DMS53 treated with DMSO at 0.1 percent for 48 hours (cell line): ENCODE results near the gene SPATA21.

ENCODE experiments used
- DNase-seq: peaks from one replicate; lab custom pipeline; 2025; ENCODE audit not compliant: unreplicated experiment; lab: John Stamatoyannopoulos, UW

The SPATA21 gene

DNA sequence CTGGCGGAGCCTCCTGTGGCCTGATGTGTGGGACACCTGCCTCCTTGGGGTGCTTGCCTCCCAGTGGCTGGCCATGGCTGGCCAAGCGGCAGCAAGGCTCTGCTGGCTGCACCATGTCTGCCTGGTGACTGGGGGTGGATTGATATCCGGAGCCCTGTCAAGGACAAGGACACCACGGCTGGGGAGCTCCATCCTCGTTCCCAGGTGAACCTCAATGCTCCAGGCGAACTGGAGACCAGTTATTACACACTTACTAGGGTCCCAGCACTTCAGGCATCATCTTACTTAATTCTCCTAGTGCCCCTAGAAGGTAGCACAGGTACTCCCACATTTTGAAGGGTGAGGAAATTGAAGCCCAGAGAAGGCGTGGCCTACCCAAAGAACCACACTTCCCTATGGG lies 15.2 kb downstream of the SPATA21 start:
- DNase-seq: no peak

GRCh38 chr1:16421201-16421600 lies 16.0 kb downstream of the SPATA21 start:
- DNase-seq: no peak

GRCh38 chr1:16420424-16421118 lies 16.7 kb downstream of the SPATA21 start:
- no peak for DNase-seq

GRCh38 chr1:16418823-16419425 lies 18.3 kb downstream of the SPATA21 start:
- no peak for DNase-seq

GRCh38 chr1:16413191-16413590 lies 24.0 kb downstream of the SPATA21 start:
- no peak for DNase-seq

DNA sequence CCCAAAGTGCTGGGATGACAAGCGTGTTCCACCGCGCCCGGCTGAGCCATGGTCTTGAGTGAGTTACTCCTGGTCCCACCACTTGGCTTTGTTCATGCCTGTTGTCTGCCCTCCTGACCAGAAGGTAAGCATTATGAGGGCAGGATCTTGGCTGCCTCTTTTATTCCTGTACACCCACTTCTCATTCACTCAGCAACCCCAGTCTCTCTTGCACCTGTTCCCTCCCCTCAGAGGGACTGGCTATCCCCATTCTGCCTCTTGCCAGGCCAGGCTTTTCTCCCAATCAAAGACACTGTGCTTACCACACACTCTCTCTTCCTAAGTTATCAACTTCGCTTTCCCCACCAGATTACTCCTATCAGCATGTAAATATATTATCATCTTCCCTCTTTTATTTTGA lies 26.4 kb downstream of the SPATA21 start:
- no peak for DNase-seq

GRCh38 chr1:16409536-16410152 lies 27.6 kb downstream of the SPATA21 start:
- peak; percentile 39 for DNase-seq

- DNase-seq: no peak
Measured at GRCh38 chr1:16406868-16407267, 30.4 kb downstream of the SPATA21 start.

DNA sequence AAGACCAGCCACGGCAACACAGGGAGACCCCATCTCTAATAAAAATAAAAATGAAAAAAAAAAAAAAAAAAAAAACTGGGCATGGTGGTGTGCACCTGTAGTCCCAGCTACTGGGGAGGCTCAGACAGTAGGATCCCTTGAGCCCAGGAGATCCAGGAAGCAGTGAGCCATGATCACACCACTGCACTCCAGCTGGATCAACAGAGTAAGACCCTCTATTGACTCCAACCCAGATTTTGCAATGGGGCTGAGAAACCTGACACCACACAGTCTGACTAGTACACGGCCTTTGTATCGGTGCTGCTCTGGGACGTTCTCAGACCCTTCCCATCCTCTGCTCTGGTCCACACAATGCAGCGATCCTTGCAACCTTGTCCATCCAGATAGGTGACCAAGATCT lies 31.8 kb downstream of the SPATA21 start:
- no peak for DNase-seq

- DNase-seq: no peak
Measured at GRCh38 chr1:16402742-16403141, 34.5 kb downstream of the SPATA21 start.

- DNase-seq: no peak
Measured at GRCh38 chr1:16398371-16398953, 38.8 kb downstream of the SPATA21 start.

DNA sequence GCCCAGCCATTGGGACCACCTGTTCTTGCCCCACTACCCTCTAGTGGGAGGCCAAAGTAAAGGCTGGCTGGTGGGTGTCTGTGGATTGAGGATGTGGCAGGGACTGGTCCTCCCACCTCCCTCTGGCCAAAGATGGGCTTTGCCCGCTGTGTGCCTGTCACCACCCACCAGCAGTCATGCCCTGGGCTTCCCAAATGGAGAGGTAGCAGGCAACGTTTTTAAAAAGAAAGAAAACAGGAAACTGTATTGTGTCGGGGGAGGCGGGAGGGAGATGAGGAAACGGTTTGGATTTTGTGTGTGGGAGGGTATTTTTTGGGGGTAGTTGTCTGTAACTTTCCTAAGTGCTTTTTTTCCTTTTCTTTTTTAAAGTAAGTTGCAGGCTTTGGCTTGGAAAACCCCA lies 40.1 kb downstream of the SPATA21 start:
- DNase-seq: no peak

- DNase-seq: no peak
Measured at GRCh38 chr1:16396591-16396990, 40.6 kb downstream of the SPATA21 start.

GRCh38 chr1:16394977-16395376 lies 42.2 kb downstream of the SPATA21 start:
- no peak for DNase-seq

- no peak for DNase-seq
Measured at GRCh38 chr1:16393570-16394521, 43.4 kb downstream of the SPATA21 start.

- no peak for DNase-seq
Measured at GRCh38 chr1:16392740-16393569, 44.3 kb downstream of the SPATA21 start.

GRCh38 chr1:16391411-16391810 lies 45.8 kb downstream of the SPATA21 start:
- no peak for DNase-seq

- DNase-seq: no peak
Measured at GRCh38 chr1:16387201-16388188, 49.7 kb downstream of the SPATA21 start.
